GM18519 (cell line): ENCODE results near the gene SFTPA1.
"Not testable (repeated sequence)": the region's sequence is repeated elsewhere in the genome, so short reads cannot be mapped to it uniquely, and the experiment has no call there.

Experiments
- ATAC-seq: cut with Tn5 transposase; IDR thresholded peaks from one replicate; pipeline ENCODE4 v1.9.1; 2021; ENCODE audit warnings: mild to moderate bottlenecking, moderate library complexity; ENCODE audit not compliant: unreplicated experiment, low FRiP score

SFTPA1 gene

GRCh38 chr10:79608505-79609375 is 2.0 kb upstream of the SFTPA1 start:
- no peak for ATAC-seq

DNA sequence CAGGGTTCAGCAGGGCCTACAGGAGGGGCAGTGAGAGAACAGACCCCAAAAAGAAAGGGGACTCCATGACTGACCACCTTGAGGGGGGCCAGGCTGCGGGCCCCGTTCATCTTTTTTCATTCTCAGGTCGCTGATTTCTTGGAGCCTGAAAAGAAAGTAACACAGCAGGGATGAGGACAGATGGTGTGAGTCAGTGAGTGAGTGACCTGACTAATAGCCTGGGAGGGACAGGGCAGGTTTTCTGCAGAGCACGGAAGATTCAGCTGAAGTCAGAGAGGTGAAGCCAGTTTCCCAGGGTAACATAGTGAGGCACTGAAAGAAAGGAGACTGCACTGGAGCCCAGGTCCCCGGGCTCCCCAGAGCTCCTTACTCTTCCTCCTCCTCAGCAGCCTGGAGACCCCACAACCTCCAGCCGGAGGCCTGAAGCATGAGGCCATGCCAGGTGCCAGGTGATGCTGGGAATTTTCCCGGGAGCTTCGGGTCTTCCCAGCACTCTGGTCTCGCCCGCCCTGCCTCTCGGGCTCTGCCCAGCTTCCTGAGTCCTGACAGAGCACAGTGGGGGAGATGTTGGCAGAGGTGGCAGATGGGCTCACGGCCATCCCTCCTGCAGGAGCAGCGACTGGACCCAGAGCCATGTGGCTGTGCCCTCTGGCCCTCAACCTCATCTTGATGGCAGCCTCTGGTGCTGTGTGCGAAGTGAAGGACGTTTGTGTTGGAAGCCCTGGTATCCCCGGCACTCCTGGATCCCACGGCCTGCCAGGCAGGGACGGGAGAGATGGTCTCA is 646 bp downstream of the SFTPA1 start:
- ATAC-seq: not testable (repeated sequence)

DNA sequence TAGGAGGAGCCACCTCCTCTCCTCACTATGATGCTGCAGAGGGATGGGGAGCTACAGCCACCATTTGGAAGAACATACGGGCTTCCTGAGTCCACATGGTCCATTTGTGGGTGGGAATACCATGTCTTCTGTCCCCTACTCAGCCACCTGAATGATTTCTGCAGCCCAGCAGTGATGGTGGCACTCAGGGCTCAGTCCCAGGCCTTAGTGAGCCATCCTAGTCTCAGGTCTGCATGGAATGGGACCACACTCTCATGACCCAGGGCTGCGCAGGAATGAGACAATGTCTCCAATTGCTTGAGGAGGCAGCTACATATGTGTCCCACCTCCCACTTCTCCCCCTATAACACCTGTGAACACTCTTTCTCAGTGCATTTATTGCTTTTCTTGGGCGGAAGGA is 4.8 kb downstream of the SFTPA1 start:
- no peak for ATAC-seq

DNA sequence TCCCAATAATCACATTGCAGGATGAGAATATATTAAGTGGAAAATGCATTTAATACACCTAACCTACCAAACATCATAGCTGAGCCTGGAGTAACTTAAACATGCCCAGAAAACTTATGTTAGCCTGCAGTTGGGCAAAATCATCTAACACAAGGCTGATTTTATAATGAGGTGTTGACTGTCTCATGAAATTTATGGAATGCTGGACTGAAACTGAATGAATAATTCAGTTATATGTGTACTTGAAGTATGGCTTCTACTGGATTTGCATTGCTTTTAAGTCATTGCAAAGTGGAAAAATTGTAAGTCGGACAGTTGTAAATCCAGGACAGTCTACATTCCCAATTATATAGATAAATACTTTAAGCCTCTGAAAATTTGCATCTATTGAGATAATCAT is 5.4 kb downstream of the SFTPA1 start:
- ATAC-seq: no peak

GRCh38 chr10:79623663-79624062 is 12.9 kb downstream of the SFTPA1 start:
- ATAC-seq: not testable (repeated sequence)

DNA sequence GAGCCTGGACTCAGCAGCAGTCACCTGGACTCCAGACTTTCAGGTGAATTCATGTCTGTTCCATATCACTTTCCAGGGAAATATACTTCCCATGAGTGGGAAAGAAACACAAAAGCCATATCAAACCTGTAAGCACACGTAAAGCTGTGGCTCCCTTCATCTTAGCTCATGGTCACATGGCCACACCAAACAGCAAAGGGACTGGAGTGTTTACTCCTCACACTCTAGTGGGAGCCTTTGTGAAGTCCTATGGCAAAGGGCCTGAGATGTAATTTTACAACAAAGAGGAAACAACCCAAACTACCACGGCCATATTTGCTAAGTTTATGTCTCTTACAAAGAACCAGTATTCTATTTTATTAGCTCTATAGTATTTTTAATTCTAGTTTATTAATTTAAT is 16.3 kb downstream of the SFTPA1 start:
- ATAC-seq: no peak

DNA sequence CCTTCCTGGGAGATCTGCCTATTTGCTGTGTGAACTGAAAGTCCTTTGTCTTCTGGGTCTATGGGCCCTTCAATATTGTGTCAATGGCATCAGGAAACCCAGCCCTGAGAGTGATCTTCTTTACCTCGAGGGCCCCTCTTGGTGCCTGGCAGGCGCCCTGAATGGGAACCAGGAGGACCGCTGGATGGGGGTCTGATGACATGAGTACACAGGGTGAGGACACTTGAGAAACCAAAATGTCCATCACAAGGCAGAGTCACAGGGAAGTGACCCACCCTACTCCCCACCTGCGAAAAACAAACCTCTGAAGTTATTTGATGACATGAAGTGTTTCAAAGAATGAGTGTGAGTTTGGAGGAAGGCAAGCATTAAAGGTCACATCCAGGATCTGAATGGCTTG is 17.3 kb downstream of the SFTPA1 start:
- ATAC-seq: no peak

DNA sequence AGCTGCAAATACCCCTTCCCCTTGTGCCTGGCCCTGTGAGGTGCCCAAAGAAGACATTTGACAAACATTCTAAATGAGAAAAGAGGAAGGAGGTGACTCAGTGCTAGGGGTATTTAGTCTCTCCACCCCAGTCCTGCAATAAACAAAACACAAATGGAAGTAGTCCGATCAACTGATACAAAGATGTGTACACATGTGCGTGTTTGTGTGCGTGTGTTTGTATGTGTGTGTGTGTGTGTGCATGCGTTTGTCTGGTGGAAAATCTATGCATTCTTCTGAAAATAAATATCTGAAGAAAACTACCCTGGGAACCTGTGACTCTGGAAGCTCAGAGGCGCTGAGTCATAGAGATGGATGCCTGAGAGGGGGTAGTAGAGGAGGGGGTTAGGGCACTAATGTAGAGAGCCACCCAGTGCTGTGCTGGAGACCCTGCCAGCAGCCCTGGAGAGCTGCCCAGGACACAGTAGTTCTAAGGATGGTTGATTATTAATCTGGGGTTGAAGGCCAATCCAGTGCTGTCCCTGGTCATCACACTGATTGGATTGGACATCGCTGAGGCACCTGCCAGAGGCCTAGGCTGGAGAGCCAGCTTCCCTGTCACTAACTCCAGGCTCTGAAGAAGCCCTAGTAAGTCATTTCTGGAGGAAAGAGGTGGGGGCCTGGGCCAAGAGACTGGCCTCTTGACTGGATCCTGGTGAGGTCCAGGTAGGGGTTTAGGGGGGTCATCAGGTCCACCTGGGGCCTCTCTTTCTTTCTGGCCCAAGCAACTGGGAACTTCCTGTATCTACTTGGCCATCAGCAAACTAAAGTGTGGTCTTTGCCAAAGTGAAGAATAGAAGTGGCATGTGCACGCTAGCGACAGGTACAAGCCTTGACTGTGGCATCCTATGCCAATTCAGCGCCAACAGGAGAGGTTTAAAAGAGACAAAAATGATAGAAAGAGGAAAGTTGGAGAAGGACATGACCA is 18.5 kb downstream of the SFTPA1 start:
- ATAC-seq: no peak

DNA sequence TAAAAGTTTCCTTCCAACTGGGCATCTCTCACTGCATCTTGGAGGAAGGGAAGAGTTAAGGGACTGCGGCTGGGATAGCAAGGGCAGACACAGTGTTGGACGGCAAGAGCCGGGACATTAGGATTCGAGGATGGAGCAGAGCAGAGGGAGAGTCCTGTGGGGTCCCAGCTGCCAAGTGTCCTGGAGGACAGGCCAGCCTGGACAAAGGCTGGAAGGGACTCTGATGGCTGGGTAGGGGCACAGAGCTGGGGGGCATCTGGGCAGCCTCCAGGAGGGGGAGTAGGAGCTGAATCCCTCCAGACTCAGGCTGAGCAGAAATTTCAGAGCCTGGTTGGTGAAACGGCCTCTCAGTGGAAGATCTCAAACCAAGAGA is 19.2 kb downstream of the SFTPA1 start:
- no peak for ATAC-seq

DNA sequence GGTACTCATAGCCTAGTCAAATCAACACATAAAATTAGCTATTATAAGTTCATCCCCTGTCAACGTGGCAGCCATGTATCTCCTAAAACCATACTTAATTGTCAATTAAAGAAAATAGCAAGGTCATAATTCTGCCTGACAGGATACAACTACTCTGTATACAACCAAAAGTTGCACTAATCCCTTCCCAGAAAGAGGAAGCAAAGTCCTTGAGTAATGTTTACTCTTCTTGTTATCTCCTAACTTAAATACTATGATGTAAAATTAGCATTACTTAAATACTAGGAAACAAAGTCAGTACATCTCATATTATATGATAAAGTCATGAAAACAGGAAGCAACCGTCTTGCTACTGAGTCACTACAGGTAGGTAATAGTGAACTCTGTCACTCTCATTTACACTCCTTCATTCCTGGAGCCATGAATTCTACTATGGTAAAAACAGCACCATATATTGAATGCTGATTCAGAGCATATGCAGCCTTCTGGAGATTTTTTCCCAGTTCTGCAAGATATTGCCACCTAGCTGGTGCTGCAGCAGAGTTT is 26.0 kb downstream of the SFTPA1 start:
- ATAC-seq: not testable (repeated sequence)

DNA sequence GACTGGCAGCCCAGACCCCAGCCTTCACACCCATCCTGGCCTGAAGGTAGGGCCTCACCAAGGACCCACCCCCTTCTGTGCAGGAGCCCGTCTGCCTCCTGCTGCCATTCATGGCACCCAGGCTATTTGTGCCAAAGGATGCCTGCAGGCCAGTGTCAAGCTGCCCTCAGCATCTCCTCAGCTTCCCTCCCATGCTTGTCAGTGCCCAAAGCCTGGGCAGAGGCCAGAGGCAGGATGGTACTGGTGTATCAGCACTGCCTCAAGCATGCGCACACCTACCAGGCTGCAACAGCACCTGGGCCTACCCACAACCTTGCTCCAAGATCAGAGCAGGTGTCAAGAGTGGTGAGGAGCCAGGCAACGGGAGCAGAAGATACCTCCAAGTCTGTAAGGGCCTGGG is 27.6 kb downstream of the SFTPA1 start:
- ATAC-seq: no peak

GRCh38 chr10:79652695-79653094 is 42.0 kb downstream of the SFTPA1 start:
- ATAC-seq: not testable (repeated sequence)

DNA sequence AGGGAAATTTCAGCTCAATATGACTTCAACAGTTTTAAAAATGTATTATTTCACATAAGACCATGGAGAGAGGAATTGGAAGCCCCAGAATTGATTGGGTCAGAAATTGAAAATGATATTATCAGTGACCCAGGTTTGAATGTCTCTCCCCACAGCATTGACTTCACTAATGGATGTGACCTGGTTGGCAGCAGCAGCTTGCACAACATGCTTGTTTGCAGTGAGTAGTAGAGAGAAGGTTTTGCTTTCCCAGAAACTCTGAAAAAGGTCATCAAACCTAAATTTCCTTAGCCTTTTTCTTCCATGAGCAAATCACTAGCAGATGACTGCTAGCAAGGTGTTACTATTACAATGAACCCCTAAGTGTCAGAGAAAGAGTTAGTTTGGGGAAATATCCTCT is 52.5 kb downstream of the SFTPA1 start:
- not testable (repeated sequence) for ATAC-seq

GRCh38 chr10:79664686-79665085 is 53.9 kb downstream of the SFTPA1 start:
- not testable (repeated sequence) for ATAC-seq
